GM12878 (cell line): ENCODE results near the gene PDCD1LG2. TPM values are rescaled to one million over a fixed set of nuclear protein-coding genes. Genes with fewer than 3 reads are reported as not detected.

ENCODE experiments used
- ATAC-seq: fragments of 200-7000 bp; cut with Tn5 transposase; 3 replicates; pipeline ENCODE4 v1.9.1; 2020; ENCODE audit warnings: mild to moderate bottlenecking, moderate library complexity
- BruUV-seq: library from RNA; stranded (reverse); fragments of 400-500 nt; replicated peaks from 2 replicates; lab custom pipeline; 2021; lab: Mats Ljungman, UMichigan
- CTCF ChIA-PET: fragments of 300-600 bp; sonication (Branson Sonifier 250); formaldehyde crosslinking; extraction: SDS; loops from one replicate; lab custom pipeline; 2021; ENCODE audit warnings: inconsistent platforms; lab: Yijun Ruan, JAX
- POLR2A ChIA-PET: fragments of 350-600 bp; formaldehyde crosslinking; extraction: SDS; loops from one replicate; lab custom pipeline; 2021; ENCODE audit warnings: inconsistent platforms; lab: Charles Lee
- RAD21 ChIA-PET: fragments of 300-600 bp; sonication (Branson Sonifier 250); formaldehyde crosslinking; loops from one replicate; lab custom pipeline; 2023; ENCODE audit warnings: antibody characterized with exemption; ENCODE audit not compliant: unreplicated experiment; lab: Charles Lee
- SMC1A ChIA-PET: fragments of 300-600 bp; sonication (Branson Sonifier 250); formaldehyde crosslinking; loops from one replicate; lab custom pipeline; 2023; ENCODE audit not compliant: unreplicated experiment, uncharacterized antibody; lab: Charles Lee
- DNase-seq: peaks from one replicate; pipeline ENCODE4 v3.0.0-alpha.2; 2011; ENCODE audit warnings: low read depth, low spot score
- FAIRE-seq: peaks from 3 replicates; lab custom pipeline; 2011; peaks lifted over from hg19 to GRCh38; lab: Jason Lieb, UNC
- H2AFZ ChIP-seq: 2 replicates; pipeline ENCODE4 v1.6.0; 2011; ENCODE audit warnings: low read depth, low read length, control low read depth; ENCODE audit not compliant: control insufficient read depth
- H3K27ac ChIP-seq: 2 replicates; pipeline ENCODE4 v1.5.1; 2011; ENCODE audit warnings: control low read depth; ENCODE audit not compliant: control insufficient read depth, insufficient read depth
- H3K27me3 ChIP-seq, 2 experiments: replicated peaks in 1 of 2; 2 replicates each; pipeline versions ENCODE4 v1.6.0 to v1.6.1; 2011; ENCODE audit warnings: low read length in 1 of 2; ENCODE audit not compliant: control insufficient read depth in 2 of 2, insufficient read depth in 2 of 2
- H3K36me3 ChIP-seq, 2 experiments: 2 replicates each; pipeline ENCODE4 v1.5.1; 2011; ENCODE audit warnings: low read length in 1 of 2; ENCODE audit not compliant: control insufficient read depth in 2 of 2, insufficient read depth in 2 of 2
- H3K4me1 ChIP-seq: 2 replicates; pipeline ENCODE4 v1.6.1; 2011; ENCODE audit warnings: mild to moderate bottlenecking, low read length, moderate library complexity, mixed read lengths; ENCODE audit not compliant: control insufficient read depth, insufficient read depth
- H3K4me2 ChIP-seq: 2 replicates; pipeline ENCODE4 v1.6.0; 2011; ENCODE audit warnings: control low read depth; ENCODE audit not compliant: control insufficient read depth, insufficient read depth
- H3K4me3 ChIP-seq: fragments of 200-600 bp; sonication (generic); 2 replicates; pipeline ENCODE4 v1.5.1; 2016
- H3K79me2 ChIP-seq: 2 replicates; pipeline ENCODE4 v1.6.0; 2011; ENCODE audit warnings: low read length; ENCODE audit not compliant: control insufficient read depth, insufficient read depth
- H3K9ac ChIP-seq: 2 replicates; pipeline ENCODE4 v1.8.0; 2011; ENCODE audit warnings: low read length, control low read depth, mixed read lengths; ENCODE audit not compliant: control insufficient read depth, insufficient read depth
- H3K9me3 ChIP-seq: replicated peaks from 3 replicates; pipeline ENCODE4 v1.5.1; 2011; ENCODE audit warnings: mild to moderate bottlenecking, low read length; ENCODE audit not compliant: control insufficient read depth, insufficient read depth
- H4K20me1 ChIP-seq: 2 replicates; pipeline ENCODE4 v1.6.0; 2011; ENCODE audit not compliant: control insufficient read depth, insufficient read depth
- CHD4 ChIP-seq: fragments of 200-600 bp; sonication (generic); IDR thresholded peaks from 2 replicates; pipeline ENCODE4 v1.6.1; 2016; ENCODE audit warnings: mild to moderate bottlenecking
- NKRF ChIP-seq: fragments of 450-650 bp; conservative IDR thresholded peaks from 2 replicates; pipeline ENCODE4 v1.6.1; 2017; ENCODE audit warnings: mild to moderate bottlenecking, moderate library complexity
- POLR2AphosphoS2 ChIP-seq: IDR thresholded peaks from 2 replicates; pipeline ENCODE4 v1.6.1; 2011; ENCODE audit warnings: low read depth, mild to moderate bottlenecking, low read length, improper control_type of control experiment, moderate library complexity
- RELA ChIP-seq: fragments of 450-650 bp; IDR thresholded peaks from 2 replicates; pipeline ENCODE4 v1.8.0; 2014; ENCODE audit warnings: borderline replicate concordance; ENCODE audit not compliant: partially characterized antibody
- RELB ChIP-seq: fragments of 450-650 bp; IDR thresholded peaks from 2 replicates; pipeline ENCODE4 v1.6.1; 2017; ENCODE audit warnings: low read depth, mild to moderate bottlenecking, moderate library complexity
- ZNF687 ChIP-seq: fragments of 450-650 bp; IDR thresholded peaks from 2 replicates; pipeline ENCODE4 v1.6.1; 2017; ENCODE audit warnings: mild to moderate bottlenecking, moderate library complexity
- WGBS: methylation state at CpG from one replicate; pipeline ENCODE4 v1.1.6; 2016; ENCODE audit warnings: low lambda C conversion rate; ENCODE audit not compliant: insufficient replicate concordance, insufficient coverage; ENCODE audit errors: missing lambda C conversion rate; 5-methylcytosine and 5-hydroxymethylcytosine counted together
- in situ Hi-C: fragments of 300-500 bp; cut with MboI; formaldehyde crosslinking; loops from 9 replicates; pipeline ENCODE4 v1.14.3; 2018; ENCODE audit warnings: mixed read lengths
- intact Hi-C: fragments of 100-400 bp; cut with micrococcal nuclease; formaldehyde crosslinking; loops from one replicate; pipeline ENCODE4 v1.14.2; 2022; ENCODE audit not compliant: unreplicated experiment
- polyA plus RNA-seq, 11 experiments: library from polyadenylated mRNA; depleted of rRNA in 4 of 11; unstranded in 6 of 11; stranded (reverse) in 5 of 11; fragments of >200 nt; fragmentation: Nextera tagmentation in 4 of 11; fragmentation: Illumina TruSeq in 1 of 11; extraction: Ambion mirVana in 4 of 11; extraction: Trizol in 1 of 11; gene quantifications; 1 replicate in 1 of 11; 2 replicates in 10 of 11; pipeline versions ENCODE4 v1.2.1 to v1.2.3, GENCODE V29; 2011 to 2016; ENCODE audit warnings: inconsistent platforms in 2 of 11, missing spikeins in 2 of 11, low read depth in 1 of 11
- total RNA-seq, 4 experiments: library from RNA; depleted of rRNA in 3 of 4; stranded (reverse); fragments of >200 nt in 3 of 4; fragmentation: Illumina TruSeq in 1 of 4; extraction: Trizol in 1 of 4; gene quantifications; 2 replicates each; pipeline versions ENCODE4 v1.2.1 to v1.2.3, GENCODE V29; 2013 to 2021

PDCD1LG2 gene
- total and polyA plus RNA-seq, 10 of the 15 experiments (the other 5 are each of a cell fraction or from before 2014, with no cell fraction given): 1.5 to 37.3 (median 3.0) TPM

- H4K20me1 ChIP-seq: no peaks in the 10 kb centered on the region
- TF ChIP-seq RELB: peak; percentile 65; the same call in 1 of the 2 replicates
- TF ChIP-seq POLR2AphosphoS2: no peak
- no peak for TF ChIP-seq NKRF
- 0 out of 2 replicates have a peak, but pooled peaks have one; percentile 16 for TF ChIP-seq ZNF687
- peak; percentile 68 for TF ChIP-seq RELA
- TF ChIP-seq CHD4: no peak
- ChIA-PET POLR2A (interaction anchor here (0.6 to 5.0 kb wide), 20 partner anchors 9 to 717 kb away, joined by 3 to 67 read pairs (median 5); partner anchors contain the start of genes CD274, PDCD1LG2 and PLGRKT), RAD21 (interaction anchor here (0.9 to 4.2 kb wide), 21 partner anchors 8 to 101 kb away, joined by 3 to 50 read pairs (median 8); partner anchors contain the start of genes CD274 and PDCD1LG2), SMC1A (interaction anchor here (0.6 to 6.8 kb wide), 23 partner anchors 9 to 92 kb away, joined by 3 to 87 read pairs (median 13); partner anchors contain the start of genes CD274 and PDCD1LG2), CTCF (interaction anchor here (0.6 to 5.1 kb wide), 16 partner anchors 9 to 89 kb away, joined by 3 to 31 read pairs (median 5); partner anchors contain the start of genes CD274 and PDCD1LG2)
- H3K9me3 ChIP-seq: no peaks in the 10 kb centered on the region; the same call in 2 of the 3 replicates
- peak; percentile 67 for ATAC-seq
- peak overlapping the region; percentile 93 for H3K27ac ChIP-seq
- 0% methylated on average over 2 of the region's 2 CpGs for WGBS
- peaks cover 46% of the 10 kb centered on the region for H3K4me1 ChIP-seq
- no peak for DNase-seq
- intact Hi-C loops (loop anchor here (1.0 to 5.0 kb wide), 2 partner anchors 52 to 79 kb away; partner anchors contain the start of gene CD274), in situ Hi-C loops (no loop called here)
- H2AFZ ChIP-seq: no peak overlapping the region
- FAIRE-seq: peak; percentile 18
- BruUV-seq: no TSS peak
- H3K4me3 ChIP-seq: no peak overlapping the region
- peaks cover 11% of the 10 kb centered on the region for H3K79me2 ChIP-seq
- H3K27me3 ChIP-seq: no peaks in the 10 kb centered on the region
- peak overlapping the region; percentile 92; the same call in 1 of the 2 replicates for H3K4me2 ChIP-seq
- H3K36me3 ChIP-seq: peaks cover 3 to 8% of the 10 kb centered on the region in 2 experiments; a peak in 2 of 4 replicates
- no peak overlapping the region for H3K9ac ChIP-seq
Measured at GRCh38 chr9:5531101-5531882, 21.0 kb downstream of the PDCD1LG2 start.
